Hematopoietic multipotent progenitor cell treated with erythropoietin and hydrocortisone succinate and interleukin-3 and kit ligand, for 8 days (in vitro differentiated cells): ENCODE measurements around the gene AMFR.
A peak's percentile ranks its signal among the peaks of the same experiment; 100 is the strongest.
"Not testable (repeated sequence)": the region's sequence is repeated elsewhere in the genome, so short reads cannot be mapped to it uniquely, and the experiment has no call there.

Experiments
- DNase-seq: peaks from one replicate; pipeline ENCODE4 v3.0.0-alpha.2; 2015

The AMFR gene

GRCh38 chr16:56387396-56387795 is 37.9 kb downstream of the AMFR start:
- DNase-seq, result no peak

GRCh38 chr16:56384074-56384721 is 41.1 kb downstream of the AMFR start:
- DNase-seq, result no peak

- DNase-seq, result no peak
These were observed 42.4 kb downstream of the AMFR start for GRCh38 chr16:56382901-56383355.

- DNase-seq, result no peak
These were observed 42.9 kb downstream of the AMFR start for GRCh38 chr16:56382459-56382858.

- not testable (repeated sequence) for DNase-seq
These were observed 44.4 kb downstream of the AMFR start for GRCh38 chr16:56380778-56381485.

GRCh38 chr16:56379044-56379443 is 46.3 kb downstream of the AMFR start:
- not testable (repeated sequence) for DNase-seq

- not testable (repeated sequence) for DNase-seq
These were observed 49.6 kb downstream of the AMFR start for GRCh38 chr16:56375792-56376191.

GRCh38 chr16:56373003-56373402 is 52.3 kb downstream of the AMFR start:
- DNase-seq, result no peak

GRCh38 chr16:56372013-56372634 is 53.2 kb downstream of the AMFR start:
- peak; percentile 40 for DNase-seq

GRCh38 chr16:56371660-56371937 is 53.7 kb downstream of the AMFR start:
- DNase-seq, result no peak

- DNase-seq, result no peak
These were observed 54.3 kb downstream of the AMFR start for GRCh38 chr16:56370875-56371659.

- DNase-seq, result no peak
These were observed 55.0 kb downstream of the AMFR start for GRCh38 chr16:56370185-56370874.

GRCh38 chr16:56369202-56369601 is 56.1 kb downstream of the AMFR start:
- DNase-seq, result no peak

- no peak for DNase-seq
These were observed 56.8 kb downstream of the AMFR start for GRCh38 chr16:56368545-56368944.

- DNase-seq, result no peak
These were observed 57.6 kb downstream of the AMFR start for GRCh38 chr16:56367764-56368163.

GRCh38 chr16:56366945-56367344 is 58.4 kb downstream of the AMFR start:
- DNase-seq, result no peak

- DNase-seq, result no peak
These were observed 59.8 kb downstream of the AMFR start for GRCh38 chr16:56365552-56365951.

- DNase-seq, result no peak
These were observed 60.5 kb downstream of the AMFR start for GRCh38 chr16:56364865-56365264.

- DNase-seq, result no peak
These were observed 61.4 kb downstream of the AMFR start for GRCh38 chr16:56363781-56364565.

- no peak for DNase-seq
These were observed 62.1 kb downstream of the AMFR start for GRCh38 chr16:56363181-56363716.

- no peak for DNase-seq
These were observed 62.6 kb downstream of the AMFR start for GRCh38 chr16:56362706-56363105.
